Naive thymus-derived CD8-positive, alpha-beta T cell (primary cell): Measurements from ENCODE around the gene LAMP5. TPM values are rescaled to one million over a fixed set of nuclear protein-coding genes. Genes with fewer than 3 reads are reported as not detected.

ENCODE experiments used
- ATAC-seq, 2 donors: fragments of 150-1000 bp; cut with Tn5 transposase in 1 of 2; sonication (Bioruptor Pico), chemical (Tn5 transposase) in 1 of 2; 1 replicate in 1 of 2; 2 replicates in 1 of 2; pipeline ENCODE4 v1.10.0; 2021; ENCODE audit warnings: mild to moderate bottlenecking in 2 of 2, moderate library complexity in 2 of 2
- POLR2A ChIA-PET: fragments of 350-600 bp; sonication (Branson Sonifier 250); formaldehyde crosslinking; loops from one replicate; lab custom pipeline; 2021; ENCODE audit warnings: antibody characterized with exemption; lab: Charles Lee
- DNase-seq, 10 donors: peaks; one replicate each; pipeline versions ENCODE4 v3.0.0 to v3.0.0-alpha.2; 2020 to 2022
- H3K27ac Mint-ChIP-seq, 10 donors: one replicate each; pipeline ENCODE4 v1.8.0; 2020 to 2022; ENCODE audit warnings: mild to moderate bottlenecking in 10 of 10, mixed read lengths in 10 of 10, moderate library complexity in 4 of 10, inconsistent platforms in 1 of 10
- H3K27me3 Mint-ChIP-seq, 5 donors: one replicate each; pipeline ENCODE4 v1.8.0; 2021 to 2022; ENCODE audit warnings: mixed read lengths in 5 of 5
- H3K36me3 Mint-ChIP-seq, 3 donors: one replicate each; pipeline ENCODE4 v1.8.0; 2020 to 2022; ENCODE audit warnings: mixed read lengths in 3 of 3, mild to moderate bottlenecking in 2 of 3, inconsistent platforms in 1 of 3
- H3K4me1 Mint-ChIP-seq, 4 donors: one replicate each; pipeline ENCODE4 v1.8.0; 2021 to 2022; ENCODE audit warnings: mixed read lengths in 4 of 4
- H3K4me3 Mint-ChIP-seq, 10 donors: one replicate each; pipeline ENCODE4 v1.8.0; 2020 to 2022; ENCODE audit warnings: mild to moderate bottlenecking in 10 of 10, mixed read lengths in 10 of 10, moderate library complexity in 6 of 10, inconsistent platforms in 1 of 10
- H3K9me3 Mint-ChIP-seq, 9 donors: one replicate each; pipeline ENCODE4 v1.8.0; 2020 to 2022; ENCODE audit warnings: mixed read lengths in 9 of 9, mild to moderate bottlenecking in 3 of 9, inconsistent platforms in 1 of 9, moderate library complexity in 1 of 9
- polyA plus RNA-seq, 3 donors: library from polyadenylated mRNA; unstranded; fragments of 300-500 nt; fragmentation: Illumina TruSeq; gene quantifications; one replicate each; pipeline ENCODE4 v1.2.3, GENCODE V29; 2021
- total RNA-seq, 8 experiments: library from RNA in 2 of 8; stranded (reverse) in 2 of 8; gene quantifications; one replicate each; pipeline ENCODE4 v1.2.3 and lab custom pipeline; 2021 to 2026

Gene LAMP5
- total RNA-seq = not detected
- polyA plus RNA-seq = not detected
- total RNA-seq (lab: John Stamatoyannopoulos, UW) = 0 reads per million in 6 experiments

GRCh38 chr20:9514461-9515213 lies at the start of gene LAMP5:
Gene LAMP5, plus strand, starts transcription at chr20:9514590. Its CDS starts 263 bp downstream, at chr20:9514853.
- ATAC-seq (no peak), DNase-seq (no peak)
- peaks cover 39 to 68% (median 53%) of the 10 kb centered on the region in 5 donors for H3K27me3 Mint-ChIP-seq
- H3K4me1 Mint-ChIP-seq = peaks cover 0 to 21% (median 2%) of the 10 kb centered on the region in 4 donors
- H3K9me3 Mint-ChIP-seq = peaks cover 0 to 7% (median 0%) of the 10 kb centered on the region in 9 donors
- peaks cover 0 to 2% (median 0%) of the 10 kb centered on the region in 3 donors for H3K36me3 Mint-ChIP-seq
- no peak within 1 kb of the TSS for H3K27ac Mint-ChIP-seq
- peak within 1 kb of the TSS in 1 of 10 donors; percentile 52 for H3K4me3 Mint-ChIP-seq
- POLR2A ChIA-PET = no interaction called here

- Mint-ChIP-seq H3K36me3 (no peaks in the 10 kb centered on the region), H3K27ac (no peak overlapping the region), H3K27me3 (no peaks in the 10 kb centered on the region), H3K9me3 (peaks cover 0 to 22% (median 4%) of the 10 kb centered on the region in 9 donors), H3K4me3 (no peak overlapping the region), H3K4me1 (no peaks in the 10 kb centered on the region)
- ATAC-seq = no peak
- POLR2A ChIA-PET = no interaction called here
- no peak for DNase-seq
Measured at GRCh38 chr20:9467995-9468394, 46.4 kb upstream of the LAMP5 start.

DNA sequence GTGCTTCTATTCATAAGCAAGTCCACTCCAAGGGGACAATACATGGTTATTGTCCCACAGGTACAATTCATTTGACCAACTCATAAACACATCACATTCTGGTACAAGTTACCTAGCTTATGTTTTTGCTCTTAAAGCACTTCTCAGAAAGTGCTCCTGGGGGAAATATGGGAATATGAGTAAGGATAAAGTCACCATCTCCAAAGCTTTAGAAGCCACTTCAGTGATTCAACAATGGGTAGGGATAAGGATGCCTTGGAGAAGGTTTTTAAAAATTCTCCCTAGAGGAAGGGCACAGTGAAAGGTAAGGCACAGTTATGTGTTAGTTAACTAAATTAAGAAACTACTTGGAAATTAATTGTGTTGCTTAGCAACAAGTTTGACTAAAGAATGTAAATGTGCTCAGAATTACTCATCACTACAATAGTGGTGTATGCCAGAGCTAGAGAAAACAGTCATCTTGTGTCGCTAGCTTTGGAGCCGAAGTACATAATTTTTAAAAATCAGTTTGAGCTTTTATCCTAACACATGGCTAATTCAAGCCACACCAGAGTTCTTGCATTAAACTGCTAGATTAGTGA lies 39.5 kb upstream of the LAMP5 start:
- Mint-ChIP-seq H3K4me1 (no peaks in the 10 kb centered on the region), H3K27ac (no peak overlapping the region), H3K4me3 (no peak overlapping the region), H3K9me3 (peaks cover 0 to 3% (median 0%) of the 10 kb centered on the region in 9 donors), H3K27me3 (no peaks in the 10 kb centered on the region), H3K36me3 (no peaks in the 10 kb centered on the region)
- no peak for DNase-seq
- POLR2A ChIA-PET = no interaction called here
- ATAC-seq = no peak

- no peak for DNase-seq
- Mint-ChIP-seq H3K27me3 (no peaks in the 10 kb centered on the region), H3K4me1 (no peaks in the 10 kb centered on the region), H3K9me3 (peaks cover 0 to 3% (median 0%) of the 10 kb centered on the region in 9 donors), H3K27ac (no peak overlapping the region), H3K36me3 (no peaks in the 10 kb centered on the region), H3K4me3 (no peak overlapping the region)
- POLR2A ChIA-PET = no interaction called here
- no peak for ATAC-seq
Measured at GRCh38 chr20:9475456-9475855, 38.9 kb upstream of the LAMP5 start.

- DNase-seq (no peak), ATAC-seq (no peak)
- H3K27me3 Mint-ChIP-seq = no peaks in the 10 kb centered on the region
- no peaks in the 10 kb centered on the region for H3K36me3 Mint-ChIP-seq
- POLR2A ChIA-PET = no interaction called here
- no peak overlapping the region for H3K27ac Mint-ChIP-seq
- peaks cover 0 to 3% (median 0%) of the 10 kb centered on the region in 9 donors for H3K9me3 Mint-ChIP-seq
- peaks cover 0 to 2% (median 0%) of the 10 kb centered on the region in 4 donors for H3K4me1 Mint-ChIP-seq
- H3K4me3 Mint-ChIP-seq = no peak overlapping the region
Measured at GRCh38 chr20:9476174-9476573, 38.2 kb upstream of the LAMP5 start.

DNA sequence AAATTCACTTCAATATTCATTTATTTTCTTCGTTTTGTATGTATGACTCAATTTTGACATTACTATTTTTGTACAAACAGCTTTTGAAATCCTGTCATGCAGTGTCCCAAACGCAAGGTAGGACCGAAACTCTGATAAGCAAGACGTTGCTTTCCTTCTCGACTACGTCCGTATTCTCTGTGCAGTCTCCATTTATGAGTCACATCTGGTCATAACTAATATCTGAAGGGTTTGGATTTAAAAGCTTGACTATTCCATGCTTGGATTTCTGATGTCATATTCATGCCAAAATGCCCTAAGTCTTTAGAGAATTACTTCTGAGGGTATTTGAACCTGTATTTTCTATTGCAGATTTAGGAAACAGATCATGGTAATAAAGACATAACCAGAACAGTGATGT lies 37.8 kb upstream of the LAMP5 start:
- no peaks in the 10 kb centered on the region for H3K36me3 Mint-ChIP-seq
- POLR2A ChIA-PET = no interaction called here
- ATAC-seq (no peak), DNase-seq (no peak)
- no peaks in the 10 kb centered on the region for H3K27me3 Mint-ChIP-seq
- no peak overlapping the region for H3K4me3 Mint-ChIP-seq
- peaks cover 0 to 2% (median 0%) of the 10 kb centered on the region in 4 donors for H3K4me1 Mint-ChIP-seq
- H3K27ac Mint-ChIP-seq = no peak overlapping the region
- H3K9me3 Mint-ChIP-seq = peaks cover 0 to 3% (median 0%) of the 10 kb centered on the region in 9 donors

DNA sequence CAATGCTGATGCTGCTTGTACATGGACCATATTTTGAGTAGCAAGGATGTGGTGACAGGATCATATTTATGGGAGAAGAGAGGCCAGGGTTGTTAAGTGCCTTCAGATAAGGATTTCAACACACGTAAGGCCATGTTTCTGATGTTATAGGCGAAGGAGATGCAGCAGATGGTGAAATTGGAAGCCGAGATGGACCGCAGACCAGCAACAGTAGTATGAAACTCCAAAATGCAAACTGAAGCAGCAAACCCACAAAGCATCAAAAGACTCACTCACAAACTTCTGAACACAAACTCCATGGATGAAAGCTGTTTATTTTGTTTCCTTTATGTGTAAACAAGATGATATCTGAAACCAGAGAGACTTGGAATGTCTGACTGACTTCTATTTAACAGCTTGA lies 35.6 kb upstream of the LAMP5 start:
- Mint-ChIP-seq H3K27ac (no peak overlapping the region), H3K36me3 (no peaks in the 10 kb centered on the region), H3K9me3 (peaks cover 0 to 5% (median 0%) of the 10 kb centered on the region in 9 donors), H3K4me1 (peaks cover 0 to 13% (median 0%) of the 10 kb centered on the region in 4 donors), H3K4me3 (no peak overlapping the region), H3K27me3 (peaks cover 0 to 4% (median 0%) of the 10 kb centered on the region in 5 donors)
- POLR2A ChIA-PET = no interaction called here
- no peak for ATAC-seq
- no peak for DNase-seq

- Mint-ChIP-seq H3K9me3 (peaks cover 0 to 5% (median 0%) of the 10 kb centered on the region in 9 donors), H3K4me1 (peaks cover 0 to 13% (median 0%) of the 10 kb centered on the region in 4 donors), H3K27me3 (peaks cover 0 to 4% (median 0%) of the 10 kb centered on the region in 5 donors), H3K27ac (no peak overlapping the region), H3K4me3 (no peak overlapping the region), H3K36me3 (no peaks in the 10 kb centered on the region)
- ATAC-seq (no peak), DNase-seq (no peak)
- POLR2A ChIA-PET = no interaction called here
Measured at GRCh38 chr20:9480066-9480465, 34.3 kb upstream of the LAMP5 start.

- no peak for DNase-seq
- no peak for ATAC-seq
Measured at GRCh38 chr20:9482180-9482579, 32.2 kb upstream of the LAMP5 start.

GRCh38 chr20:9483131-9483530 lies 31.3 kb upstream of the LAMP5 start:
- POLR2A ChIA-PET = no interaction called here
- Mint-ChIP-seq H3K27me3 (peaks cover 0 to 4% (median 0%) of the 10 kb centered on the region in 5 donors), H3K4me3 (no peak overlapping the region)

More at GRCh38 chr20:9482180-9482579, 32.2 kb upstream of the LAMP5 start:
- POLR2A ChIA-PET = no interaction called here
- H3K9me3 Mint-ChIP-seq = peaks cover 0 to 7% (median 0%) of the 10 kb centered on the region in 9 donors
- peaks cover 0 to 4% (median 0%) of the 10 kb centered on the region in 5 donors for H3K27me3 Mint-ChIP-seq
- H3K27ac Mint-ChIP-seq = no peak overlapping the region
- H3K4me3 Mint-ChIP-seq = no peak overlapping the region
- H3K36me3 Mint-ChIP-seq = no peaks in the 10 kb centered on the region
- peaks cover 0 to 13% (median 0%) of the 10 kb centered on the region in 4 donors for H3K4me1 Mint-ChIP-seq

DNA sequence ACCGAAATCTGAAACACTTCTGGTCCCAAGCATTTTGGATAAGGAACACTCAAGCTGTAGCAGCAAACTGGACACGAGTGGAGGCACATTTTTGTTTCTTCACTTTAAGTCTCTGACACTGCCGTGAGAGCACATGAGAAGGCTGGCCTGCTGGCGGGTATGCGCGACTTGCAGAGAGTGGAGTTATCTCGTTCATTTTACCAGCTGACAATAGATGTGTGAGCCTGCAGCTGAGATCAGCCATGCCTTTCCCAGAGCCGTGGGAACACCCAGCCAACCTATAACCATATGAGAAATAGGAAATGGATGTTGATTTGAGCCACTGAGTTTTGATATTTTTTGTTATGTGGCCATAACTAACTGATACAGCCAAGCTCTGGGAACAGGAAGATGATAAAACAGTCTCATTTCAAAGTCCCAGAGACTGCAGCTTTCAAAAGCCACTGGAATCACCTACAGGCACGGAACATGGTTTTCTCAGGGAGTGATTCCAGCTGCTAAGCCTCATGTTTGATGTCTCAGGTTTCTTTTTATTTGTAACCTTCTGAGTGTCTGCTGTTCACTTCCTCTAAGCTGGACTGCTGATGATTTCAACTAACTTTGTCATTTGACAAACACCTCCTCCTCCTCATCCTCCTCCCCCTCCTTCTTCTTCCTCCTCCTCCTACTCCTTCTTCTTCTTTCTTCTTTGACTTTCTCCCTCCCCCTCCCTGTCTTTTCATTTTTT lies 28.6 kb upstream of the LAMP5 start:
- peaks cover 0 to 4% (median 2%) of the 10 kb centered on the region in 5 donors for H3K27me3 Mint-ChIP-seq
- POLR2A ChIA-PET = no interaction called here
- peaks cover 0 to 12% (median 0%) of the 10 kb centered on the region in 9 donors for H3K9me3 Mint-ChIP-seq
- peaks cover 0 to 12% (median 0%) of the 10 kb centered on the region in 4 donors for H3K4me1 Mint-ChIP-seq
- no peak overlapping the region for H3K4me3 Mint-ChIP-seq
- H3K27ac Mint-ChIP-seq = no peak overlapping the region
- DNase-seq (no peak), ATAC-seq (no peak)
- no peaks in the 10 kb centered on the region for H3K36me3 Mint-ChIP-seq

More at GRCh38 chr20:9483131-9483530, 31.3 kb upstream of the LAMP5 start:
- H3K9me3 Mint-ChIP-seq = peaks cover 0 to 7% (median 0%) of the 10 kb centered on the region in 9 donors
- H3K27ac Mint-ChIP-seq = no peak overlapping the region
- DNase-seq (no peak), ATAC-seq (no peak)
- H3K36me3 Mint-ChIP-seq = no peaks in the 10 kb centered on the region
- peaks cover 0 to 13% (median 0%) of the 10 kb centered on the region in 4 donors for H3K4me1 Mint-ChIP-seq

GRCh38 chr20:9487231-9487630 lies 27.2 kb upstream of the LAMP5 start:
- POLR2A ChIA-PET = no interaction called here
- no peak for DNase-seq
- Mint-ChIP-seq H3K9me3 (peaks cover 0 to 12% (median 0%) of the 10 kb centered on the region in 9 donors), H3K27me3 (peaks cover 0 to 4% (median 2%) of the 10 kb centered on the region in 5 donors), H3K4me3 (no peak overlapping the region), H3K36me3 (no peaks in the 10 kb centered on the region), H3K4me1 (peaks cover 0 to 6% (median 0%) of the 10 kb centered on the region in 4 donors), H3K27ac (no peak overlapping the region)
- ATAC-seq = no peak
